GM23248 (cell line): ENCODE results near the gene ZMAT2. TPM values are rescaled to one million over a fixed set of nuclear protein-coding genes. Genes with fewer than 3 reads are reported as not detected.

Source experiments
- DNase-seq: peaks from one replicate; pipeline ENCODE4 v3.0.0-alpha.2; 2015
- H2AFZ ChIP-seq: fragments of 200-600 bp; sonication (generic); 2 replicates; pipeline ENCODE4 v1.6.1; 2016; ENCODE audit warnings: antibody characterized with exemption
- H3F3A ChIP-seq: fragments of 200-600 bp; sonication (generic); 2 replicates; pipeline ENCODE4 v1.6.1; 2016; ENCODE audit warnings: mild to moderate bottlenecking, antibody characterized with exemption, mixed run types; ENCODE audit not compliant: insufficient read depth
- H3K27ac ChIP-seq: fragments of 200-600 bp; sonication (generic); 2 replicates; pipeline ENCODE4 v1.5.1; 2016; ENCODE audit warnings: mild to moderate bottlenecking
- H3K27me3 ChIP-seq: fragments of 200-600 bp; sonication (generic); replicated peaks from 2 replicates; pipeline ENCODE4 v1.6.1; 2016; ENCODE audit warnings: mild to moderate bottlenecking; ENCODE audit not compliant: insufficient read depth
- H3K36me3 ChIP-seq: fragments of 200-600 bp; sonication (generic); 2 replicates; pipeline ENCODE4 v1.6.1; 2016; ENCODE audit warnings: low read depth, mild to moderate bottlenecking
- H3K4me1 ChIP-seq: fragments of 200-600 bp; sonication (generic); 2 replicates; pipeline ENCODE4 v1.6.1; 2016; ENCODE audit warnings: mild to moderate bottlenecking; ENCODE audit not compliant: insufficient read depth
- H3K4me2 ChIP-seq: fragments of 200-600 bp; sonication (generic); one replicate; pipeline ENCODE4 v1.6.1; 2016; ENCODE audit warnings: mild to moderate bottlenecking; ENCODE audit not compliant: unreplicated experiment
- H3K4me3 ChIP-seq: fragments of 200-600 bp; sonication (generic); 2 replicates; pipeline ENCODE4 v1.5.1; 2016; ENCODE audit warnings: mild to moderate bottlenecking
- H3K79me2 ChIP-seq: fragments of 200-600 bp; sonication (generic); 2 replicates; pipeline ENCODE4 v1.6.1; 2016; ENCODE audit warnings: mild to moderate bottlenecking; ENCODE audit not compliant: insufficient read depth
- H3K9ac ChIP-seq: fragments of 200-600 bp; sonication (generic); 2 replicates; pipeline ENCODE4 v1.6.1; 2016; ENCODE audit warnings: mild to moderate bottlenecking
- H3K9me2 ChIP-seq: fragments of 200-600 bp; sonication (generic); 2 replicates; pipeline ENCODE4 v1.6.1; 2016; ENCODE audit warnings: mixed run types, mild to moderate bottlenecking, moderate library complexity; ENCODE audit not compliant: insufficient read depth
- H3K9me3 ChIP-seq: fragments of 200-600 bp; sonication (generic); one replicate; pipeline ENCODE4 v1.6.1; 2017; ENCODE audit warnings: low read depth
- H4K20me1 ChIP-seq: fragments of 200-600 bp; sonication (generic); 2 replicates; pipeline ENCODE4 v1.6.0; 2016; ENCODE audit not compliant: insufficient read depth
- EZH2 ChIP-seq: fragments of 200-600 bp; sonication (generic); IDR thresholded peaks from 2 replicates; pipeline ENCODE4 v1.6.1; 2018; ENCODE audit warnings: antibody characterized with exemption, mild to moderate bottlenecking; ENCODE audit not compliant: insufficient read depth, poor library complexity, severe bottlenecking
- EZH2phosphoT487 ChIP-seq: fragments of 200-600 bp; sonication (generic); IDR thresholded peaks from 2 replicates; pipeline ENCODE4 v1.6.1; 2018; ENCODE audit warnings: antibody characterized with exemption, moderate library complexity, mild to moderate bottlenecking, low read depth; ENCODE audit not compliant: insufficient read depth
- WGBS, 2 experiments: methylation state at CpG; one replicate each; pipeline ENCODE4 v1.1.6; 2015 to 2017; ENCODE audit warnings: low lambda C conversion rate in 2 of 2, low coverage in 1 of 2; ENCODE audit errors: missing lambda C conversion rate in 2 of 2; 5-methylcytosine and 5-hydroxymethylcytosine counted together
- in situ Hi-C: fragments of 300-500 bp; cut with MboI; formaldehyde crosslinking; loops from 2 replicates; pipeline ENCODE4 v1.15.0; 2020
- polyA plus RNA-seq: library from polyadenylated mRNA; unstranded; fragments of >200 nt; fragmentation: Nextera tagmentation; extraction: Ambion mirVana; gene quantifications from 2 replicates; pipeline ENCODE4 v1.2.1, GENCODE V29; 2016
- total RNA-seq: library from RNA; depleted of rRNA; stranded (reverse); fragments of >200 nt; shearing (Covaris generic); gene quantifications from 2 replicates; pipeline ENCODE4 v1.2.3, GENCODE V29; 2014

Gene ZMAT2
- total and polyA plus RNA-seq, 2 experiments from 2014 or later: 36.3 to 43.1 TPM

- H3K36me3 ChIP-seq: peaks cover 10% of the 10 kb centered on the region; the same call in 1 of the 2 replicates
- in situ Hi-C loops: no loop called here
- DNase-seq: no peak
Observed at GRCh38 chr5:140673187-140673976, 26.9 kb upstream of the ZMAT2 start, which contains the start of gene DND1. Gene DND1 (minus strand): TSS chr5:140673576. CDS start chr5:140673542, 34 bp downstream.

GRCh38 chr5:140674211-140674610 is 26.0 kb upstream of the ZMAT2 start:
- H4K20me1 ChIP-seq: no peaks in the 10 kb centered on the region
- no peak overlapping the region for H2AFZ ChIP-seq
- no peak overlapping the region for H3K4me3 ChIP-seq
- H3K36me3 ChIP-seq: peaks cover 10% of the 10 kb centered on the region
- no peaks in the 10 kb centered on the region for H3K27me3 ChIP-seq
- peaks cover 25% of the 10 kb centered on the region for H3F3A ChIP-seq
- no peaks in the 10 kb centered on the region for H3K9me3 ChIP-seq
- H3K4me1 ChIP-seq: no peaks in the 10 kb centered on the region
- DNase-seq: no peak
- no peaks in the 10 kb centered on the region for H3K9me2 ChIP-seq
- no peak overlapping the region for H3K27ac ChIP-seq
- H3K9ac ChIP-seq: no peak overlapping the region
- no peak overlapping the region for H3K4me2 ChIP-seq
- TF ChIP-seq EZH2 (no peak), EZH2phosphoT487 (no peak)
- WGBS, 2 experiments: 89 to 96% methylated on average over 2 of the region's 2 CpGs
- peaks cover 9% of the 10 kb centered on the region; the same call in 1 of the 2 replicates for H3K79me2 ChIP-seq
- in situ Hi-C loops: no loop called here

More at GRCh38 chr5:140673187-140673976, 26.9 kb upstream of the ZMAT2 start, which contains the start of gene DND1:
- H3K9me2 ChIP-seq: no peaks in the 10 kb centered on the region
- H3K4me2 ChIP-seq: no peak within 1 kb of the TSS
- H3F3A ChIP-seq: peaks cover 25% of the 10 kb centered on the region
- H2AFZ ChIP-seq: 0 out of 2 replicates have a peak within 1 kb of the TSS, but pooled peaks have one; percentile 48
- H3K9ac ChIP-seq: peak within 1 kb of the TSS; percentile 11; the same call in 1 of the 2 replicates
- H3K27ac ChIP-seq: no peak within 1 kb of the TSS
- 92 to 94% methylated on average over 23 to 45 of the region's 45 CpGs for WGBS, 2 experiments
- no peaks in the 10 kb centered on the region for H3K4me1 ChIP-seq
- peaks cover 15% of the 10 kb centered on the region for H3K79me2 ChIP-seq
- TF ChIP-seq EZH2phosphoT487 (no peak), EZH2 (no peak)
- no peaks in the 10 kb centered on the region for H4K20me1 ChIP-seq
- no peaks in the 10 kb centered on the region for H3K27me3 ChIP-seq
- no peaks in the 10 kb centered on the region for H3K9me3 ChIP-seq
- peak within 1 kb of the TSS; percentile 45; the same call in 1 of the 2 replicates for H3K4me3 ChIP-seq

GRCh38 chr5:140674629-140675028 is 25.6 kb upstream of the ZMAT2 start:
- no peak overlapping the region for H3K27ac ChIP-seq
- 96 to 98% methylated on average over 4 of the region's 4 CpGs for WGBS, 2 experiments
- no peak for DNase-seq
- no peaks in the 10 kb centered on the region for H4K20me1 ChIP-seq
- no peaks in the 10 kb centered on the region for H3K9me3 ChIP-seq
- no peaks in the 10 kb centered on the region for H3K4me1 ChIP-seq
- no peak overlapping the region for H2AFZ ChIP-seq
- H3K79me2 ChIP-seq: peaks cover 6% of the 10 kb centered on the region; the same call in 1 of the 2 replicates
- no peaks in the 10 kb centered on the region for H3K9me2 ChIP-seq
- H3K4me2 ChIP-seq: no peak overlapping the region
- no peak overlapping the region for H3K9ac ChIP-seq
- TF ChIP-seq EZH2phosphoT487 (no peak), EZH2 (no peak)
- in situ Hi-C loops: no loop called here
- H3K27me3 ChIP-seq: no peaks in the 10 kb centered on the region
- peaks cover 25% of the 10 kb centered on the region for H3F3A ChIP-seq
- H3K4me3 ChIP-seq: no peak overlapping the region
- H3K36me3 ChIP-seq: peaks cover 10% of the 10 kb centered on the region

DNA sequence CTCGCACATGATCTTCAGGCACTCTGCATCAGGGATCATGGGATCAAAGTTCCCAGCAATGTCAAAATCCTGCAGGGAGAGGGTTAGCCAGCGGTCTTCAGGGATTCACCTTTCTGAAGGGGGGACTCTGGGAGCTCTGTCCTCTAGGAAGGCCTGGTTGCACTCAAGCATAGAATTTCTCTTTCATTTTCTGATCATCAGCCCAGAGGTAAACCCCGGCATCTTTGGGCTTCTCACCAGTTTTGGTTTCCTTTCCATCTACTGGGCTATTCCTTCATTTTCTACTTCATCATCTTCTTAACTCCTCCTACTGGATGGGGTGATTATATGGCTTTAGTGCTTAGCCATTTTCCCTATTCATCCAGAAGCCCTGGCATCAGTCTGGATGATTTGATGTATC is 22.3 kb upstream of the ZMAT2 start:
- in situ Hi-C loops: no loop called here
- no peaks in the 10 kb centered on the region for H3K79me2 ChIP-seq
- H4K20me1 ChIP-seq: no peaks in the 10 kb centered on the region
- H3K4me1 ChIP-seq: no peaks in the 10 kb centered on the region
- DNase-seq: no peak
- H2AFZ ChIP-seq: no peak overlapping the region
- no peaks in the 10 kb centered on the region for H3K9me3 ChIP-seq
- H3K4me2 ChIP-seq: no peak overlapping the region
- H3K4me3 ChIP-seq: no peak overlapping the region
- no peak for TF ChIP-seq EZH2
- no peak for TF ChIP-seq EZH2phosphoT487
- no peaks in the 10 kb centered on the region for H3K9me2 ChIP-seq
- H3K27ac ChIP-seq: no peak overlapping the region
- no peak overlapping the region for H3K9ac ChIP-seq
- H3K36me3 ChIP-seq: peaks cover 20% of the 10 kb centered on the region
- H3K27me3 ChIP-seq: no peaks in the 10 kb centered on the region
- H3F3A ChIP-seq: peaks cover 16% of the 10 kb centered on the region; the same call in 1 of the 2 replicates
- 96 to 98% methylated on average over 3 of the region's 3 CpGs for WGBS, 2 experiments
